GM13976 (cell line): ENCODE data around the gene HCRT.

Experiments
- DNase-seq: peaks from one replicate; pipeline ENCODE4 v3.0.0; 2012; ENCODE audit warnings: low spot score
- CTCF ChIP-seq: IDR thresholded peaks from 2 replicates; pipeline ENCODE4 v1.5.1; 2012; ENCODE audit warnings: borderline replicate concordance, mild to moderate bottlenecking; ENCODE audit not compliant: insufficient read depth; ENCODE audit errors: extremely low read depth, missing control alignments, control extremely low read depth
- in situ Hi-C: fragments of 300-500 bp; cut with MboI; formaldehyde crosslinking; loops from one replicate; pipeline ENCODE4 v1.12.0; 2022; ENCODE audit warnings: low sequenced_read_pairs, mixed read lengths, inconsistent platforms; ENCODE audit not compliant: unreplicated experiment

HCRT gene

GRCh38 chr17:42203354-42203753, 18.1 kb upstream of the HCRT start:
- no peak for TF ChIP-seq CTCF
- in situ Hi-C loops: no loop called here
- DNase-seq: no peak

GRCh38 chr17:42202696-42203095, 17.4 kb upstream of the HCRT start:
- no peak for DNase-seq
- in situ Hi-C loops: no loop called here
- no peak for TF ChIP-seq CTCF

DNA sequence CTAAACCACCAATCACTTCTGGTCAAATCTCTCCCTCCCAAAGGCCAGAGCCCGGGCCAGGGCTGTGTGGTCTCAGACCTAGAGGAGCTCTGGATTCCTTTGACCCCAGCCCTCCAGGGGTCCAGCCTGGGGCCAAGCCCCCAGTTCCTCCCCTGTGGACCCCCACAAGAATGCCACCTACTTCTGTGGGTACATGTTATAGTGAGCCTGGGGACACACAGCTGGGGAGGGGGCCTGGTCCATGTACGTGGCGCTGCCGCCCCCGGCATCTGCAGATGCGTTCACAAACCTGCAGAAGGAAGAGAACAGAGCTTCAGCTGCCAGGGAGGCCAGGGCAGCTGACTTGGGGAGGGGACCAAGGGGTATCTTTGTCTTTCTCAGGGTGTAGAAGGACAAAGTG, 16.9 kb upstream of the HCRT start:
- in situ Hi-C loops: no loop called here
- no peak for TF ChIP-seq CTCF
- DNase-seq: no peak

- TF ChIP-seq CTCF: no peak
- no peak for DNase-seq
- in situ Hi-C loops: no loop called here
Observed at GRCh38 chr17:42201458-42201772, 16.2 kb upstream of the HCRT start.

DNA sequence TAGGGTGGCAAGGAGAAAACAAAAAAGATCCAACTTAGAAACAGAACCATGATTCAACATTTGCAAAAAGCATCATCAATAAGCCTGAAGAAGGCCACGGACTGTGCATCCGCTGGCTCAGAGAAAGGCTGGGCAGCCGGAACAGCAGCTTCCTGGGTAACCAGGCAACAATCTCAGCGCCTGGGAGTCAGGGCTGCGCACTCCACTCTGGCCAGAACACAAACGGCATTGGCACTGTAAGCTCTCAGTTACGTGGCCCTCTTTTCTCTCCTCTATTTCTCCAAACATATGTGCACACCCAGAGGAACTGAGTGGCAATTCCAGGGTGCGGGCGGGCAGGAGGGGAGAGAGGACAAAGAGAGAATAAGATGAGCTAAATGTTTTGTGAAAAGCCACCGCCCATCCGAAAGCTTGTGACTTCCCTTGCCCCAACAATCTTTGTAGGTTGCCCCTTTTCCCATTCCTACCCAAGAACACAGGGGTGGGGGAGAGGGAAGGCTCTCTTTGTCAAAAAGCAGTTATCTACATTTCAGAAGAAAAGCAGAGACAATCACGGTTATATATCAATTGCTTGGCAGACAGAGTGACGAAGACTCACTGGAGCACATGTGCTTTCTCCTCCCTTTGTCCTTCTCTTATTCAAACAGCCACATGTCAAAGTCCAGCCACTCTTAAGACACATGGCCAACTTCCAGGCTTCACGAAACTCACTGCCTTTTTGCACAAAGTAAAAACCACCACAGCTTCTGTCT, 15.6 kb upstream of the HCRT start:
- DNase-seq: no peak
- in situ Hi-C loops: no loop called here
- TF ChIP-seq CTCF: no peak

- TF ChIP-seq CTCF: no peak
- DNase-seq: no peak
- in situ Hi-C loops: loop anchor here (25.0 kb wide), 1 partner anchor 213 kb away; the partner anchor contains the start of gene CAVIN1
Observed at GRCh38 chr17:42199416-42200011, 14.3 kb upstream of the HCRT start.

GRCh38 chr17:42198897-42199296, 13.6 kb upstream of the HCRT start:
- in situ Hi-C loops: loop anchor here (25.0 kb wide), 1 partner anchor 213 kb away; the partner anchor contains the start of gene CAVIN1
- TF ChIP-seq CTCF: no peak
- DNase-seq: no peak
